ENCODE results near the gene TNRC18.

TNRC18 gene

GRCh38 chr7:5452470-5452899 lies 28.9 kb upstream of the TNRC18 start:
- DNase-seq (ENCODE audit: low read depth) = no peak
- no peak overlapping the region for H3K4me3 ChIP-seq (ENCODE audit: low read depth, low read length)

- no peak for DNase-seq (ENCODE audit: low read depth)
- no peak overlapping the region for H3K4me3 ChIP-seq (ENCODE audit: low read depth, low read length)
Measured at GRCh38 chr7:5451391-5451790, 27.8 kb upstream of the TNRC18 start.

GRCh38 chr7:5450549-5451327 lies 27.1 kb upstream of the TNRC18 start:
- no peak for DNase-seq (ENCODE audit: low read depth)
- H3K4me3 ChIP-seq (ENCODE audit: low read depth, low read length) = no peak overlapping the region

- H3K4me3 ChIP-seq (ENCODE audit: low read depth, low read length) = no peak overlapping the region
- DNase-seq (ENCODE audit: low read depth) = no peak
Measured at GRCh38 chr7:5448378-5449037, 24.9 kb upstream of the TNRC18 start.

- DNase-seq (ENCODE audit: low read depth) = no peak
- H3K4me3 ChIP-seq (ENCODE audit: low read depth, low read length) = no peak overlapping the region
Measured at GRCh38 chr7:5445981-5446594, 22.5 kb upstream of the TNRC18 start.

GRCh38 chr7:5443678-5444077 lies 20.0 kb upstream of the TNRC18 start:
- H3K4me3 ChIP-seq (ENCODE audit: low read depth, low read length) = no peak overlapping the region
- no peak for DNase-seq (ENCODE audit: low read depth)

DNA sequence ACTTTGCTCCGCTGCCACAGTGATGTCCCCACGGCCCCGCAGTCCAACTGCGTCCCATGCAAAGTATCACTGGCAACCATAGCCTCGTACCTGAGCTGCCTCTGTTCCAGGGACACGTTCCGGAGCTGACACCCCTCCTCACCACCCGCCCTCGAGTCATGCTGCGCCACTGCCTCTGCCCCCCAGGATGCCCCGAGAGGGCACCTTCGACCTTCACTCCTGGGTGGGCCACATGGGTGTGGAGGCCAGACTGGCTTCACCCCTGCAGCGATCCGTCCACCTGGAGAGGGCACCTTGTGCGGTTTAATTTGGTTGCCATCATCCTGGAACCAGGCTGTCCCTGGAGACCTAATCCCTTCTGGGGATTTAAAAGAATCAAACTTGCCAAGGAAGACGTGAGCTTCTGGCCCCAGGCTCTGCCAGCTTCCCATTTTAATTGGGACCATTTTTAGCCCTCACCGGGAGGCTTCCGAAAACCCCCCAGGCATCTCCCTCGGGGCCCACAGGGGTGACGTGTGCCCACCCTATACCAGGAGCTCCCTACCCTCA lies 19.2 kb upstream of the TNRC18 start:
- no peak for DNase-seq (ENCODE audit: low read depth)

DNA sequence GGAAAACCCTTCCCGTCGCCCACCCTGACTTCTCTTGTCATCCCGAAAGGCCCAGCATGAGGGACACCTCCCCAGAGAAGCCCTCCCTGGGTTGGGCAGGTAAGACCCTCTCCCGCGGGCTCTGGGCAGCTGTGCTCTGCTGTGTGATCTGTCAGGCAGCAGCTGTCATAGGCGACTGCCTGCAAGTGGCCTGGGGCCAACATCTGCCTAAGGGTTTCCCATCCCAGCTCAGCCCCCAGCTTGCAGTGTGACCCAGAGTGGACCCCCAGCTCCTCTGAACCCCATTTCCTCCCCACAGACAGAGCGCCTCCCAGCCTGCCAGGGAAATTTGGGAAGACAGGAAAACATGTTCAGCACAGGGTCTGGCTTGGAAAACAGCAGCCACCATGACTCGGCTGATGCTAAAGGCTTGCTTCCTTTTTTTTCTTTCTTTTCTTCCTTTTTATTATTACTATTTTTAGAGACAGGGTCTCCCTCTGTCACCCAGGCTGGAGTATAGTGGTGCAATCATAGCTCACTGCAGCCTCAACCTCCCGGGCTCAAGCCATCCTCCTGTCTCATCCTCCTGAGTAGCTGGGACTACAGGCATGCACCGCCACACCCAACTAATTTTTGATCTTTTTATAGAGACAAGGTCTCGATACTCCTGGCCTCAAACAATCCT lies 18.3 kb upstream of the TNRC18 start:
- H3K4me3 ChIP-seq (ENCODE audit: low read depth, low read length) = no peak overlapping the region
- no peak for DNase-seq (ENCODE audit: low read depth)

More for the DNA sequence above, 19.2 kb upstream of the TNRC18 start:
- no peak overlapping the region for H3K4me3 ChIP-seq (ENCODE audit: low read depth, low read length)

DNA sequence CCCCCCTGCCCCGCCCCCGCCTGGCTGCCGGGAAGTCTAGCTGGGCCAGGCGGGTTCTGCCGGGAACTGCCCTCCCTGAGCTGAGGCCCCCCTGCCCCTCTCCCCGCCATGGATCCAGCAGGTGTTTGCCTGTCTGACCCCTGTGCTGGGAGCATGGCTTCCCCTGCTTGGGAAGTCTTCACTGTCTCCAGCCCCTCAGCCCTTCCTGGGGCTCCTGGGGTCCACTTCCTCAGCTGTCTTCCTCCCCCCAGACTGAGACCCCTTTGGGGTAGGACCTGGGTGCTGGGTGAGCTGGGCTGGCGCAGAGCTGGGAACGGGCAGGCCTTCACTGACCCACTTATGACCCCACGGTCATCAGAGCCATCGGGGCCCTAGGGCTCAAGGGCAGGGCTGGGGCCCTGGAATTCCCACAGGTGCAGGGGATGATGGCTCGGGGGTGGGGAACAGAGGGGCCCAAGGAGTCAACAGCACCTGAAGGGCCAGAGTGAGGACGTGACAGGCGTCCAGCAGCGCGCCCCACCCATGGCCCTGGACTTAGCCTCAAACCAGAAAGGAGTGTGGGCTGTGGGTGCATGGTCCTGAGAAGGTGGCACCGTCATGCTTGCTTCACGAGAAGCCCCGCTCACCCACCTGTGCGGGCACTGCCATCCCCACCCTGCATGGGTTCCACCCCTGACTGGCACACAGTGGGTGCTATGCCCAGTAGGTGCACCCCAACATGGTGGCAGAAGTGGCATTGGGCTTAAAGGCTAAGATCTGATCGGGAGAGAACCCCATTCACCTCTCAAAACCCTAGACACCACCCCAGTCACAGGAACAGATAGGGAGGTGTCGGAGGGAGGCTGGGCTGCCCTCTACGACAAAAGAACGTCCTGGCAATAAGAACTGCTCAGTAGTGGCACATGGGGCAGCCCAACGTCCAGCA lies 16.2 kb upstream of the TNRC18 start:
- H3K4me3 ChIP-seq (ENCODE audit: low read depth, low read length) = no peak overlapping the region
- no peak for DNase-seq (ENCODE audit: low read depth)

DNA sequence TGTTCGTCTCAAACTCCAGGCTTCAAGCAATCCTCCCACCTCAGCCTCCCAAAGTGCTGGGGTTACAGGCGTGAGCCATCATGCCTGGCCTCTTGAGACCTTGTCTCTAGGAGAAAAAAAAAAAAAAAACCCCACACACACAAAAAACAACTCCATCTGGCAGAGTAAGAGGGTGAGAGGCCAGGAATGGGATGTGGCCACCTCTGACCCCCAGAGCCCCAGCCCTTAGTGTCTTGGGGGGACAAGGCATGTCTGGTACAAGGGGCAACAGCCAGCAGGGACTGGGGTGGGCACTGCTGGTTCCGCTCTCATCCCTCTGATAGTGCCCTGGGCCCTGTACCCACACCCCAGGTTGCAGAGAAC lies 15.6 kb upstream of the TNRC18 start:
- H3K4me3 ChIP-seq (ENCODE audit: low read depth, low read length) = no peak overlapping the region
- no peak for DNase-seq (ENCODE audit: low read depth)

GRCh38 chr7:5437987-5438386 lies 14.4 kb upstream of the TNRC18 start:
- DNase-seq (ENCODE audit: low read depth) = no peak
- no peak overlapping the region for H3K4me3 ChIP-seq (ENCODE audit: low read depth, low read length)

DNA sequence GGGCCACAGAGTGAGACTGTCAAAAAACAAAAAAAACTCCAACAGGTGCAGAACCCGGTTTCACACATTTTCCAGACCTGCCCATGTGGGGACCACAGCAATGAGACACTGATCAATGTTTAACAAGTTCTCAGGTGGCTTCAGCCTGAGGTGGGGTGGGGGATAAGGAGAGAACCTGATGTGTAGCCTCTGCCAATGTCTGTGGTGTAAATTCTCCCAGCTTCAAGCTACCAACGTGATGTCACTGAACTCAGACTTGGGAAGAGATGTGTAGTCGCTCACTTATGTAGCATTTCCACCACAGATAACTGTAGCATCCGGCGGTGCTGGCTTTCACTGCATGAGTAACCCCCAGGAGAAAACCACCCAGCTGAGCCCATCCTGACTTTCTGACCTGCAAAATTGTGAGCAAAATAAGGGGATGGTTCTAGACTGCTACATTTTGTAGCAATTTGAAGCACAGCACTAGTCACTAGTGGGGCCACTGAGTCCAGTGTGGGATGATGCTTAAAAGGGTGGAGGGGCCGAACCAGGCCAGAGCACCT lies 13.8 kb upstream of the TNRC18 start:
- H3K4me3 ChIP-seq (ENCODE audit: low read depth, low read length) = no peak overlapping the region
- DNase-seq (ENCODE audit: low read depth) = no peak

DNA sequence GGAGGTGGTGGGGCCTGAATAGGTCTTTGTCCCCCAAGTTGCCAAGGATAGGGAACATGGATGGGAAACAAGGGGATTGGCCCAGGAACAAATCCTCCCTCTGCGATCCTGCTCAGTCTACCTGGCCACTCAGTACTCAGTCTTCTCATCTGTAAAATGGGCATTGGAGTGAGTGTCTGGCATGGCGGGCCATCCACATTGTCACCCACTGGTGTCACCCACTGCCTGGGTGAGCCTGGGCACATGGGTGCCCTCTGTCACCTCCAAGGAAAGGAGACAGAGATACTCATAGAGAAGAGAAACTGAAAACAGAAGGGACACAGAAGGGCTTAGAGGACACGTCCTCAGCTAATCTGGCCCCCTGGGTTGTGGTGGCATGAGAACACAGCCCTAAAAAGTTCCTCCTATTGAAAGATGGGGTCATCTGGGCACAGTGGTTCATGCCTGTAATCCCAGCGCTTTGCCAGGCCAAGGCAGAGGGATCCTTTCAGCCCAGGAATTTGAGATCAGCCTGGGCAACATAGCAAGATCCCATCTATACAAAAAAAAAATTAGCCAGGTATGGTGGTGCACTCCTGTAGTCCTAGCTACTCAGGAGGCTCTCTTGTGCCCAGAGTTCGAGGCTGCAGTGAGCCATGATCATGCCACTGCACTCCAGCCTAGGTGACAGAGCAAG lies 12.5 kb upstream of the TNRC18 start:
- no peak overlapping the region for H3K4me3 ChIP-seq (ENCODE audit: low read depth, low read length)
- no peak for DNase-seq (ENCODE audit: low read depth)

- DNase-seq (ENCODE audit: low read depth) = no peak
- no peak overlapping the region for H3K4me3 ChIP-seq (ENCODE audit: low read depth, low read length)
Measured at GRCh38 chr7:5435291-5436002, 11.8 kb upstream of the TNRC18 start.

- no peak overlapping the region for H3K4me3 ChIP-seq (ENCODE audit: low read depth, low read length)
- no peak for DNase-seq (ENCODE audit: low read depth)
Measured at GRCh38 chr7:5433181-5433580, 9.5 kb upstream of the TNRC18 start.

GRCh38 chr7:5432691-5433090 lies 9.1 kb upstream of the TNRC18 start:
- DNase-seq (ENCODE audit: low read depth) = no peak
- H3K4me3 ChIP-seq (ENCODE audit: low read depth, low read length) = no peak overlapping the region

- no peak overlapping the region for H3K4me3 ChIP-seq (ENCODE audit: low read depth, low read length)
- DNase-seq (ENCODE audit: low read depth) = no peak
Measured at GRCh38 chr7:5431560-5432015, 8.0 kb upstream of the TNRC18 start.

DNA sequence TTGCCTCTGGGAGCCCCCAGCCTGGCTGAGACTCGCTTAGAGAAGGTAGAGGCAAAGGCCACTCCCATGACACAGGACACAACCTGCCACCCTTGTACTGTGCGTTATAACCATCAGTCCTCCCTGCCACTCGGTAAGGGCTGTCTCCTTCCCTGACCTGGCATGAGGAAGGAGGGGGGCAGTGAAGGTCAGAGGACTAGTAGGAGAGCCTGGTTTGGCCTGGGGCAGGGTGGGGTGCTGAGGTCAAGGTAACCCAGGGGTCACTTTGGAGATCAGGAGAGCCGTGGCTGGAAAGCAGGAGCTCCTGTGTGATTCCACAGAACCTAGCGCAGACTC lies 6.9 kb upstream of the TNRC18 start:
- no peak for DNase-seq (ENCODE audit: low read depth)
- H3K4me3 ChIP-seq (ENCODE audit: low read depth, low read length) = no peak overlapping the region

All from skeletal muscle cell (primary cell).